GM19452 (cell line): Measurements from ENCODE around the gene PIGN.
"Not testable (repeated sequence)": the region's sequence is repeated elsewhere in the genome, so short reads cannot be mapped to it uniquely, and the experiment has no call there.

Experiments
- ATAC-seq: cut with Tn5 transposase; IDR thresholded peaks from one replicate; pipeline ENCODE4 v1.9.1; 2021; ENCODE audit not compliant: unreplicated experiment

PIGN gene

GRCh38 chr18:62066102-62066818 lies 120.6 kb downstream of the PIGN start:
- no peak for ATAC-seq

GRCh38 chr18:62064361-62064760 lies 122.5 kb downstream of the PIGN start:
- no peak for ATAC-seq

GRCh38 chr18:62061821-62062478 lies 124.9 kb downstream of the PIGN start:
- ATAC-seq = no peak

- no peak for ATAC-seq
Measured at GRCh38 chr18:62060820-62061219, 126.0 kb downstream of the PIGN start.

GRCh38 chr18:62054929-62055498 lies 131.8 kb downstream of the PIGN start:
- ATAC-seq = no peak

GRCh38 chr18:62048279-62048678 lies 138.6 kb downstream of the PIGN start:
- ATAC-seq = no peak

- no peak for ATAC-seq
Measured at GRCh38 chr18:62045316-62045715, 141.5 kb downstream of the PIGN start.

GRCh38 chr18:62044490-62045000 lies 142.3 kb downstream of the PIGN start:
- ATAC-seq = no peak

- ATAC-seq = no peak
Measured at GRCh38 chr18:62037989-62038778, 148.7 kb downstream of the PIGN start.

GRCh38 chr18:62037012-62037742 lies 149.7 kb downstream of the PIGN start:
- no peak for ATAC-seq

- not testable (repeated sequence) for ATAC-seq
Measured at GRCh38 chr18:62034286-62034685, 152.6 kb downstream of the PIGN start.

- ATAC-seq = no peak
Measured at GRCh38 chr18:62033756-62034155, 153.1 kb downstream of the PIGN start.

GRCh38 chr18:62033207-62033606 lies 153.6 kb downstream of the PIGN start:
- ATAC-seq = no peak

GRCh38 chr18:62030091-62030985 lies 156.5 kb downstream of the PIGN start:
- no peak for ATAC-seq

- no peak for ATAC-seq
Measured at GRCh38 chr18:62028715-62029114, 158.1 kb downstream of the PIGN start.

- no peak for ATAC-seq
Measured at GRCh38 chr18:62027914-62028520, 158.8 kb downstream of the PIGN start.

- no peak for ATAC-seq
Measured at GRCh38 chr18:62026586-62026985, 160.3 kb downstream of the PIGN start.

GRCh38 chr18:62024983-62025382 lies 161.9 kb downstream of the PIGN start:
- no peak for ATAC-seq

GRCh38 chr18:62023536-62023935 lies 163.3 kb downstream of the PIGN start:
- ATAC-seq = no peak
